Panc1 (cell line): ENCODE data around the gene CNOT4.

Experiments
- POLR2AphosphoS5 ChIP-seq: IDR thresholded peaks from 2 replicates; pipeline ENCODE4 v1.6.1; 2012; ENCODE audit warnings: mild to moderate bottlenecking, low read depth, low read length, moderate library complexity
- SIN3A ChIP-seq: IDR thresholded peaks from 2 replicates; pipeline ENCODE4 v1.6.1; 2012; ENCODE audit warnings: low read depth, mild to moderate bottlenecking, low read length, moderate library complexity, borderline replicate concordance; ENCODE audit not compliant: insufficient read depth
- TF ChIP-seq, protein P1 (sequence below): fragments of 450-650 bp; IDR thresholded peaks from 2 replicates; pipeline ENCODE4 v1.5.1; 2017; ENCODE audit warnings: mild to moderate bottlenecking
- TF ChIP-seq, protein P2 (sequence below), 2 experiments: IDR thresholded peaks; 2 replicates each; pipeline ENCODE4 v1.6.1; 2011 to 2012; ENCODE audit warnings: low read depth in 2 of 2, control low read depth in 1 of 2, low read length in 1 of 2, mild to moderate bottlenecking in 1 of 2, moderate library complexity in 1 of 2; ENCODE audit not compliant: insufficient read depth in 1 of 2

DNA sequence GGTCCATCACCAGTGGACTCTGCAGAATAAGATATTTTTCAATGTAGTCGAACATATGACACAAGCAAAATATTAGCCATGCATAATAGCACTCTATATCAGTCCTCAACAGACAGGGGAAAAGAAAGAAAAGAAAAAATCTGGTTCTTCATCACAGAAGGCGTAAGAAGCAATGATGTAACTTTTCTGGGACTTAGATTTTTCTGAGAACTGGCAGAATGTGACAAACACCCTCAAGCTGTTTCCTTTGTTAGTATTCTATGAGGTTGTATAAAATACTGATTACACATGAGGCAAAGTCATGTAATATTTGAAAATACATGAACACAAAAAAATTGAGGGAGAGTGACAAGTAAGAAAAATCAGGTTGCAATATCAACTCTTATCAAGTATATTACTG lies 84.9 kb downstream of the CNOT4 start:
- TF ChIP-seq, protein P1, sequence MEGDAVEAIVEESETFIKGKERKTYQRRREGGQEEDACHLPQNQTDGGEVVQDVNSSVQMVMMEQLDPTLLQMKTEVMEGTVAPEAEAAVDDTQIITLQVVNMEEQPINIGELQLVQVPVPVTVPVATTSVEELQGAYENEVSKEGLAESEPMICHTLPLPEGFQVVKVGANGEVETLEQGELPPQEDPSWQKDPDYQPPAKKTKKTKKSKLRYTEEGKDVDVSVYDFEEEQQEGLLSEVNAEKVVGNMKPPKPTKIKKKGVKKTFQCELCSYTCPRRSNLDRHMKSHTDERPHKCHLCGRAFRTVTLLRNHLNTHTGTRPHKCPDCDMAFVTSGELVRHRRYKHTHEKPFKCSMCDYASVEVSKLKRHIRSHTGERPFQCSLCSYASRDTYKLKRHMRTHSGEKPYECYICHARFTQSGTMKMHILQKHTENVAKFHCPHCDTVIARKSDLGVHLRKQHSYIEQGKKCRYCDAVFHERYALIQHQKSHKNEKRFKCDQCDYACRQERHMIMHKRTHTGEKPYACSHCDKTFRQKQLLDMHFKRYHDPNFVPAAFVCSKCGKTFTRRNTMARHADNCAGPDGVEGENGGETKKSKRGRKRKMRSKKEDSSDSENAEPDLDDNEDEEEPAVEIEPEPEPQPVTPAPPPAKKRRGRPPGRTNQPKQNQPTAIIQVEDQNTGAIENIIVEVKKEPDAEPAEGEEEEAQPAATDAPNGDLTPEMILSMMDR, result no peak
- TF ChIP-seq POLR2AphosphoS5 (no peak), SIN3A (no peak)
- TF ChIP-seq, protein P2, sequence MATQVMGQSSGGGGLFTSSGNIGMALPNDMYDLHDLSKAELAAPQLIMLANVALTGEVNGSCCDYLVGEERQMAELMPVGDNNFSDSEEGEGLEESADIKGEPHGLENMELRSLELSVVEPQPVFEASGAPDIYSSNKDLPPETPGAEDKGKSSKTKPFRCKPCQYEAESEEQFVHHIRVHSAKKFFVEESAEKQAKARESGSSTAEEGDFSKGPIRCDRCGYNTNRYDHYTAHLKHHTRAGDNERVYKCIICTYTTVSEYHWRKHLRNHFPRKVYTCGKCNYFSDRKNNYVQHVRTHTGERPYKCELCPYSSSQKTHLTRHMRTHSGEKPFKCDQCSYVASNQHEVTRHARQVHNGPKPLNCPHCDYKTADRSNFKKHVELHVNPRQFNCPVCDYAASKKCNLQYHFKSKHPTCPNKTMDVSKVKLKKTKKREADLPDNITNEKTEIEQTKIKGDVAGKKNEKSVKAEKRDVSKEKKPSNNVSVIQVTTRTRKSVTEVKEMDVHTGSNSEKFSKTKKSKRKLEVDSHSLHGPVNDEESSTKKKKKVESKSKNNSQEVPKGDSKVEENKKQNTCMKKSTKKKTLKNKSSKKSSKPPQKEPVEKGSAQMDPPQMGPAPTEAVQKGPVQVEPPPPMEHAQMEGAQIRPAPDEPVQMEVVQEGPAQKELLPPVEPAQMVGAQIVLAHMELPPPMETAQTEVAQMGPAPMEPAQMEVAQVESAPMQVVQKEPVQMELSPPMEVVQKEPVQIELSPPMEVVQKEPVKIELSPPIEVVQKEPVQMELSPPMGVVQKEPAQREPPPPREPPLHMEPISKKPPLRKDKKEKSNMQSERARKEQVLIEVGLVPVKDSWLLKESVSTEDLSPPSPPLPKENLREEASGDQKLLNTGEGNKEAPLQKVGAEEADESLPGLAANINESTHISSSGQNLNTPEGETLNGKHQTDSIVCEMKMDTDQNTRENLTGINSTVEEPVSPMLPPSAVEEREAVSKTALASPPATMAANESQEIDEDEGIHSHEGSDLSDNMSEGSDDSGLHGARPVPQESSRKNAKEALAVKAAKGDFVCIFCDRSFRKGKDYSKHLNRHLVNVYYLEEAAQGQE (IDR thresholded peaks at IDR 0.05; ENCODE audit: insufficient read depth in 1 of 2, low read depth in 2 of 2, low read length in 1 of 2), result no peak
